ENCODE measurements around the gene SLC10A7. TPM values are rescaled to one million over a fixed set of nuclear protein-coding genes. Genes with fewer than 3 reads are reported as not detected.

The SLC10A7 gene
- total RNA-seq, 4 donors from 2014 or later, result 12.9 to 28.1 (median 19.5) TPM

DNA sequence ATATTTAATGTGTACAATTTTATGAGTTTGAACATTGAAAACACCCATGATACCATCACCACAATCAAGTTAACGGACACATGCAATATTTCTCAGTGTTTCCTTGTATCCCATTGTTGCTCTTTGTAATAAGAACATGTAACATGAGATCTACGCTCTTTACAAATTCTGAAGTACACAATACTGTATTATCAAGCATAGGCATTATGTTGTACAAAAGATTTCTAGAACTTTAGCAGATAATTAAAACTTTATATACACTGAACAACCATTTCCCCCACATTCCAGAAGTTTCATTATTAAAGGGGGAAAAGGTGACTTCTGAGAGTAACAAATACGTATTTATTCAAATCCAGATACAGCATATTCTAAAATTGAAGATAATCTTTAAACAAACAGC lies 114.5 kb downstream of the SLC10A7 start:
- H3K4me1 ChIP-seq, result no peaks in the 10 kb centered on the region
- no peaks in the 10 kb centered on the region for H3K36me3 ChIP-seq
- no peak overlapping the region for H3K4me3 ChIP-seq
- H3K27ac ChIP-seq, result no peak overlapping the region
- TF ChIP-seq, protein P1, sequence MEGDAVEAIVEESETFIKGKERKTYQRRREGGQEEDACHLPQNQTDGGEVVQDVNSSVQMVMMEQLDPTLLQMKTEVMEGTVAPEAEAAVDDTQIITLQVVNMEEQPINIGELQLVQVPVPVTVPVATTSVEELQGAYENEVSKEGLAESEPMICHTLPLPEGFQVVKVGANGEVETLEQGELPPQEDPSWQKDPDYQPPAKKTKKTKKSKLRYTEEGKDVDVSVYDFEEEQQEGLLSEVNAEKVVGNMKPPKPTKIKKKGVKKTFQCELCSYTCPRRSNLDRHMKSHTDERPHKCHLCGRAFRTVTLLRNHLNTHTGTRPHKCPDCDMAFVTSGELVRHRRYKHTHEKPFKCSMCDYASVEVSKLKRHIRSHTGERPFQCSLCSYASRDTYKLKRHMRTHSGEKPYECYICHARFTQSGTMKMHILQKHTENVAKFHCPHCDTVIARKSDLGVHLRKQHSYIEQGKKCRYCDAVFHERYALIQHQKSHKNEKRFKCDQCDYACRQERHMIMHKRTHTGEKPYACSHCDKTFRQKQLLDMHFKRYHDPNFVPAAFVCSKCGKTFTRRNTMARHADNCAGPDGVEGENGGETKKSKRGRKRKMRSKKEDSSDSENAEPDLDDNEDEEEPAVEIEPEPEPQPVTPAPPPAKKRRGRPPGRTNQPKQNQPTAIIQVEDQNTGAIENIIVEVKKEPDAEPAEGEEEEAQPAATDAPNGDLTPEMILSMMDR (IDR thresholded peaks at IDR 0.05), result no peak
- TF ChIP-seq POLR2A (IDR thresholded peaks at IDR 0.05), result no peak
- no peaks in the 10 kb centered on the region for H3K27me3 ChIP-seq
- H3K9me3 ChIP-seq, result no peaks in the 10 kb centered on the region
- DNase-seq, result no peak

DNA sequence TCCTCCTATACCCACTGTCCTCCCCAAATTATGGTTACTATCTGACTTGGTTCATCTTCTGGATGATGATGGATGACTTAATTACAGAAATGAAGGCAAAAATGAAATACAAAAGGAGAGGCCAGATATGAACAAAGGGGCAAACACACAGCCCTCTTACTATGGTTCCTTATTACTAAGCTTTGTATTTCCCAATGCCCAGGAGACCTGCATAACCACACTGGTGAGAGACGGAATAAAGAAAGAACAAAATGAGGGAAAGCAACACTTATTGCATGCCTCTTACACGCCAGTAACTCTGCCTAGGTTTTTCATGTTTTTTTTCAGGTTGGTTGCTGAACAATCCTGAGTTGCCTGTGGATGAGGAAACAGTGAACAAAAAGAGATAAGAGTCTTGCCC lies 120.5 kb downstream of the SLC10A7 start:
- Histone ChIP-seq H3K4me3 (no peak overlapping the region), H3K4me1 (no peaks in the 10 kb centered on the region), H3K27ac (no peak overlapping the region), H3K36me3 (no peaks in the 10 kb centered on the region), H3K27me3 (no peaks in the 10 kb centered on the region), H3K9me3 (no peaks in the 10 kb centered on the region)
- no peak for DNase-seq
- TF ChIP-seq, protein P1 (IDR thresholded peaks at IDR 0.05), result no peak
- TF ChIP-seq POLR2A (IDR thresholded peaks at IDR 0.05), result no peak

DNA sequence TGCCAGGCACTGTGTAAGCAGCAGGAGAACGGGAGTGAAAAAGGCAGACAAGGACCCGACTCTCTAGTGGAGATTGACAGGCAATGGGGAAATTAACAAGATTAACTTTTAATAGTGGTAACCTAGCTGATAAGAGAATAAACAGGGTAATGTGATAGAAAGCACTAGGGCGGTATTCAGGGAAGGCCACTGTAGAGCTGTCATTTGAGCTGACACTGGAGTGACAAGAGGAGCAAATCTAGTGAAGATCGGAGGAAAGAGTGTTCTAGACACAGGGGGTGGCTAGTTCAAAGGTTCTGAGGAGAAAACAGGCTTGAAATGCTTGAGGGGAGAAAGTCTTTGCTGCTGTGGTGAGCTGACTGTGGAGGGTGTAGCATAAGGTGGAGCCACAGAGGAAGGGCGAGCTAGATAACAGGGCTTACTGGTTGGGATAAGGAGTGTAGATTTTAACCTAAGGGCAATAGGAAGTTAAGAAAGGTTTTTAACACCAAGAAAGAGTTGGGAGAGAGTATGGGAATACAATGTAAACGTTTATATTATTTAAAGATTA lies 122.8 kb downstream of the SLC10A7 start:
- no peaks in the 10 kb centered on the region for H3K4me1 ChIP-seq
- no peak overlapping the region for H3K27ac ChIP-seq
- TF ChIP-seq POLR2A (IDR thresholded peaks at IDR 0.05), result no peak
- TF ChIP-seq, protein P1 (IDR thresholded peaks at IDR 0.05), result no peak
- H3K27me3 ChIP-seq, result no peaks in the 10 kb centered on the region
- no peaks in the 10 kb centered on the region for H3K36me3 ChIP-seq
- H3K4me3 ChIP-seq, result no peak overlapping the region
- DNase-seq, result no peak
- H3K9me3 ChIP-seq, result no peaks in the 10 kb centered on the region

DNA sequence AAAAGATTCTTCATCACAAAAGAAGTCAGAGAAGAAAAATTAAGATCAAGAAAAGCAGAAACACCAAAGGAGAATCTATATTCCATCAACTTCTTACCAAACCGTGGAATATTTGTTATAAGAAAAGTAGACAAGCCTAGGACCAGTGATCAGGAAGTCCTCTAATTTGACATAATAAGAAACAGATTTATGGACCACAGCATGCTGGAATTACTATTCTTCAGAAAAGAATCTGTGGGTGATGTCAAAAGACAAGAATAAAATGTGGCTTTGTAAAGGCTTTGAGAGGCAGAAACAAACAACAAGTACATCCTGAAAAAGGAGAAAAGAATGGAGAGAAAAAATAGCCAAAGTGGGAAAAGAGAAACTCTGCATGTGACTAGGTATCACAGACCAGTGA lies 123.3 kb downstream of the SLC10A7 start:
- Histone ChIP-seq H3K36me3 (no peaks in the 10 kb centered on the region), H3K27me3 (no peaks in the 10 kb centered on the region), H3K4me1 (no peaks in the 10 kb centered on the region), H3K27ac (no peak overlapping the region), H3K4me3 (no peak overlapping the region), H3K9me3 (no peaks in the 10 kb centered on the region)
- DNase-seq, result no peak
- TF ChIP-seq POLR2A (IDR thresholded peaks at IDR 0.05), result no peak
- TF ChIP-seq, protein P1 (IDR thresholded peaks at IDR 0.05), result no peak

DNA sequence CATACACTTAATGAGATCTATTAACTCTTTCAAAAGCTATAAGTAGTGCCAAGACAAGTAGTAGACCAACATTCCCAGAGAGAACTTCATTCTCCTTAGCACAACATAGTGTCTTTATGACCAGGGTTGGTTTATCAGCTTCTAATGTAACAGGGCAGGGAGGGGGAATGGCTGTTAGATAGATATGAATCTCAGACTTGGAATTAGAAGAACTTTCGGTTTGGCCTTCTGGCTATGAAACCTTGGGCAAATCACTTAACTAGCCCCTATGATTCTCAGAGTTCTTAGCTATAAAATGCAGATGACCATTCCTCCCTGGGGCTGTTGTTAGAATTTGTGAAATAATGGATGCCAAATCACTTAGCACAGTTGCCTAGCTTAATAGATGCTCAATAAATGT lies 132.2 kb downstream of the SLC10A7 start:
- TF ChIP-seq, protein P1 (IDR thresholded peaks at IDR 0.05), result no peak
- TF ChIP-seq POLR2A (IDR thresholded peaks at IDR 0.05), result no peak

DNA sequence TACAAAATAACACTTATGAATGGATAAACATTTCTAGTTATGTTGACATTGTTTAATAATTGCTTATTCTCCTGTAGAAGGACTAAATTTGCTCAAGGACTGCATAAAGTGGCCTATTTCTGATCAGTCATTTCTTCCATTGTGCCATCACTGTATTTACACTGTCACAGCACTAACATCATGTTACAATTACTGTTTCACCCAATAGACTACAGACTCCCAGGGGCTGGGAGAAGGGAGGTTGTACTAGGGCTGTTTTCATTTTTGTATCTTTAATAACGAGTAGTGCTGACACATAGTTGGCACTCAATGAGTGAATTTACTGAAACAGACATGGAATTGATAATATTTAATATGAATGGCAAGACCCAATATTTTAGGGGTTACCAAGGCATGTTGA lies 139.5 kb downstream of the SLC10A7 start:
- H3K36me3 ChIP-seq, result no peaks in the 10 kb centered on the region
- TF ChIP-seq, protein P1 (IDR thresholded peaks at IDR 0.05), result no peak
- no peak for TF ChIP-seq POLR2A (IDR thresholded peaks at IDR 0.05)
- no peaks in the 10 kb centered on the region for H3K4me1 ChIP-seq
- H3K9me3 ChIP-seq, result no peaks in the 10 kb centered on the region
- H3K27ac ChIP-seq, result no peak overlapping the region
- H3K27me3 ChIP-seq, result no peaks in the 10 kb centered on the region
- DNase-seq, result no peak
- no peak overlapping the region for H3K4me3 ChIP-seq

More for the DNA sequence above, 132.2 kb downstream of the SLC10A7 start:
- no peaks in the 10 kb centered on the region for H3K9me3 ChIP-seq
- no peaks in the 10 kb centered on the region for H3K27me3 ChIP-seq
- H3K4me1 ChIP-seq, result no peaks in the 10 kb centered on the region
- H3K27ac ChIP-seq, result no peak overlapping the region
- H3K4me3 ChIP-seq, result no peak overlapping the region
- DNase-seq, result no peak
- no peaks in the 10 kb centered on the region for H3K36me3 ChIP-seq
